GM10248 (cell line): ENCODE measurements around the gene GPX8.
A peak's percentile ranks its signal among the peaks of the same experiment; 100 is the strongest.

ENCODE experiments used
- CTCF ChIA-PET: fragments of 300-600 bp; sonication (Branson Sonifier 250); formaldehyde crosslinking; extraction: SDS; loops from one replicate; lab custom pipeline; 2021; ENCODE audit warnings: antibody characterized with exemption; lab: Yijun Ruan, JAX
- POLR2A ChIA-PET: fragments of 350-650 bp; sonication (Branson Sonifier 250); formaldehyde crosslinking; extraction: SDS; loops from one replicate; lab custom pipeline; 2020; ENCODE audit warnings: antibody characterized with exemption; lab: Yijun Ruan, JAX
- DNase-seq: peaks from one replicate; pipeline ENCODE4 v3.0.0; 2012; ENCODE audit errors: extremely low spot score
- TF ChIP-seq, protein P1 (sequence below): IDR thresholded peaks from 2 replicates; pipeline ENCODE4 v1.5.1; 2012; ENCODE audit warnings: mild to moderate bottlenecking, low read depth; ENCODE audit errors: extremely low read depth, missing control alignments, control extremely low read depth

GPX8 gene

DNA sequence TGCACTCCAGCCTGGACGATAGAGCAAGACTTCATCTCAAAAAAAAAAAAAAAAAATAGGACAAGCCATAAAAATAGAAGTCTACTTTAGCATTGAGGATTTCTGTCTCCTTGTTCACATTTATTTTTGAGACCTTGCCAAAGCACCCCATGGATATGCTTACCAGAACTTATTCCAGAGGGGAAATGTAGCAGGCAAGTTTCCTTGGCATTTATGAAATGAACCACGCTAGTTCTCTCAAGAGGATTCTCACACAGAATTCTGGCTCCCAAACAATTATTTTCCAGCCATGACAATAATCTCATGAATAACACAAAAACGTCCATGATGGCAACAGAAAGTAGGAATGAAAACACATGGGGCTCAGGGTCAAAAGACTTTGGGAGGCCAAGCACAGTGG, 23.4 kb upstream of the GPX8 start:
- DNase-seq, result no peak
- ChIA-PET POLR2A (no interaction called here), CTCF (no interaction called here)
- TF ChIP-seq, protein P1, sequence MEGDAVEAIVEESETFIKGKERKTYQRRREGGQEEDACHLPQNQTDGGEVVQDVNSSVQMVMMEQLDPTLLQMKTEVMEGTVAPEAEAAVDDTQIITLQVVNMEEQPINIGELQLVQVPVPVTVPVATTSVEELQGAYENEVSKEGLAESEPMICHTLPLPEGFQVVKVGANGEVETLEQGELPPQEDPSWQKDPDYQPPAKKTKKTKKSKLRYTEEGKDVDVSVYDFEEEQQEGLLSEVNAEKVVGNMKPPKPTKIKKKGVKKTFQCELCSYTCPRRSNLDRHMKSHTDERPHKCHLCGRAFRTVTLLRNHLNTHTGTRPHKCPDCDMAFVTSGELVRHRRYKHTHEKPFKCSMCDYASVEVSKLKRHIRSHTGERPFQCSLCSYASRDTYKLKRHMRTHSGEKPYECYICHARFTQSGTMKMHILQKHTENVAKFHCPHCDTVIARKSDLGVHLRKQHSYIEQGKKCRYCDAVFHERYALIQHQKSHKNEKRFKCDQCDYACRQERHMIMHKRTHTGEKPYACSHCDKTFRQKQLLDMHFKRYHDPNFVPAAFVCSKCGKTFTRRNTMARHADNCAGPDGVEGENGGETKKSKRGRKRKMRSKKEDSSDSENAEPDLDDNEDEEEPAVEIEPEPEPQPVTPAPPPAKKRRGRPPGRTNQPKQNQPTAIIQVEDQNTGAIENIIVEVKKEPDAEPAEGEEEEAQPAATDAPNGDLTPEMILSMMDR, result no peak

DNA sequence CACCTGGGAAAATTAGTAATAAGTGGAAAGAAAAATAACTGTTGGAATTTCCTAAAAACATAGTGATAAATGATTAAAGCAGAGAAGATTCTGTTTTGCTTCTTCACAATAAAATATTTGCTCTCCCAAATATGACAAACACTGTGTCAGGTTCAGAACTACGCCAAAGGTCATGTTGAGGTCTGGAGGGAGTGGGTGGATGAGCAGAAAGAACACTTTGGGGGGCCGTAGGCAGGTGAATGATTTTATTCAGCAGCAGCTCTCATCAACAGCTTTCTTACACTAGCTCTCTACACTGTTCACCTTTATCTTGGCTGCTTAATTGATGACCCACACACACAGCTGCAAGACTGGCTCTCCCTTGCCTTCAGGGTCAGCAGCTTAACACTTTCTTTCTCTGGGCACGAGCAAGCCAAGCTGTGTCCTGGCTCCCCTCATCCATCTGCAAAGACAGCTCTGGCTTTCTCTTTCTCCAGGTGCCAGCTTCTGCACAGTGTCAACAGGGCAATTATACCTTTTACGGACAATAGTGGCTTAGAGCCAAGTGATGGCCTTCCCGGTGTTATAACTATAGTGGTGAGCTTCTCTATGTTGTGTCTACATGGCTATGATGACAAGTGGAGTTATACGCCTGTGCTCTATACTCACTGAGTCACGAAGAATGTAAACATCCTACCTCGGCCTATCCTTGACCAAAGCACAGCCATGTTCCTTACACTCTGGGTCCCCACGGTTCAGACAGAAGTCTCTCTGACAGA, 18.9 kb upstream of the GPX8 start:
- ChIA-PET POLR2A (no interaction called here), CTCF (interaction anchor here (0.9 to 1.5 kb wide), 2 partner anchors 197 to 624 kb away, joined by 3 to 5 read pairs; partner anchors contain the start of gene SNX18)
- TF ChIP-seq, protein P1, result no peak
- no peak for DNase-seq

DNA sequence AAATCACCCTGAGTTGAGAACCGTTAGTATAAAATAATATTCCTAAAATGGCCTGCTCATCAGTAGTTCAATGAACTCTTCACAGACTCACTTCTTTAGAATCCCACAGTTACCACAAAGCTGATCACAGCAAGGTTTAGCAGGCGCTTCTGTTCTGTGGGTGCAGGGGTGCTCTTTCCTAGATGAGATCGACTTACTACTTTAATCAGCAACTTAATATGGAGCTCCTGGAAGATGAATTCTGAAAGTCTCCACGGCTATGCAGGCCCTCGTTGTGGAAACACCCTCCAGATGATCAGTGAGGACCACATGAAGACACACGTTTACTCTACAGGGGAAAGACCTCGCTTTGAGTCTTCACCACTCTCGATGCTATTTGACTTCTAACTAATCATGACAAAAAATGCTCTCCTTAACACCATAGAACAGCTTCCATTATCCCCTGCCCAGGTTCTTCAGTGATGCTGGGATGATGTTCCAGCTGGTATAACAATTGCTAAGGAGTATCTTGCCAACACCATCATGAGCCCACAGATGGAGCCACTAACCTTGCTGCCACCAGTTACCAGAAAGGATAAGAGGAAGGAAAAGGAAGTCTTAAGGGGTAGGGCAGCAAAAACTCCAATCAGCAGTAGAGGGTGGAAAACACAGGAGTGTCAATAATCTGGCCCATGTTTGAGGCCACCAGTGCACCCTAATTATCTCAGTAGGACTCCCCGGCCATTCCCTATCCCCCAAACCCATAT, 17.9 kb upstream of the GPX8 start:
- CTCF ChIA-PET, result interaction anchor here (1.5 to 1.7 kb wide), 2 partner anchors 235 to 625 kb away, joined by 4 to 5 read pairs; partner anchors contain the start of gene SNX18
- TF ChIP-seq, protein P1, result no peak
- POLR2A ChIA-PET, result no interaction called here
- DNase-seq, result no peak

DNA sequence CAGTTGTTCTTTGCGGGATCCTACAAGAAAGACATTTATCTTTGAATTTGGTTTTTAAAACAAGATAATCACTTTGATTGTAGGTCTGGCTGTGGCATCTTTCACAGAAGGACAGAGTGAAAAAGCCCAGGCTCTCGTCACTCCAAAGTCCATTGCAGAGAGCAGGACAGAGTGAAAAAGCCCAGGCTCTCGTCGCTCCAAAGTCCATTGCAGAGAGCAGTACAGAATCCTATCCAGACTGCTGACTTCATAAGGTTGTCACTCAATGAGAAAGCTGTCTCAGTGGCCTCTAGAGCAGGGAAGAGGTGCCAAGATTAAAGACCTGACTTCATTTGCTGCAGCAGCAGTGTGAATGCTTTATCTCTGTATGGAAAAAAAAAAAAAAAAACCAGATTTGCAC, 16.3 kb upstream of the GPX8 start:
- POLR2A ChIA-PET, result no interaction called here
- TF ChIP-seq, protein P1, result no peak
- CTCF ChIA-PET, result no interaction called here
- no peak for DNase-seq

DNA sequence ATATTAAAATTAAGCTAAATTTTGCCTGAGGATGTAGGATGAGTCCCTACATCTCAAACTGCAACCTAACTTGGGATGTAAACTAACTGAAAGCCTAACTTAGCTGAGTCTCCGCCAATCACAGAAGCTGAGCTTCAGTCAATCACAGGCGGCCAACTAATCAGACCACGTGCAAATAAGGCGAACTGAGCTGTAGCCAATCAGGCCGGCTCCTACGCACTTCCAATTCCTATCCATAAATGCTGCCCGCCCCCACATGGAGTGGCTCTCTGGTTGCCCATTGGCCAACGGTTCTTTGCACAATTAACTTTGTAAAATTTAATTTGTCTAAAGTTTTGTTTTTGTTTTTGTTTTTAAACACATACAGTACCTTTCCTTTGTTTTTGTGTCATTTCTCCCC, 13.9 kb upstream of the GPX8 start:
- ChIA-PET CTCF (interaction anchor here (0.7 to 1.8 kb wide), 14 partner anchors 10 to 630 kb away, joined by 3 to 23 read pairs (median 4); no protein-coding TSS in a partner anchor), POLR2A (no interaction called here)
- TF ChIP-seq, protein P1, result no peak
- no peak for DNase-seq

DNA sequence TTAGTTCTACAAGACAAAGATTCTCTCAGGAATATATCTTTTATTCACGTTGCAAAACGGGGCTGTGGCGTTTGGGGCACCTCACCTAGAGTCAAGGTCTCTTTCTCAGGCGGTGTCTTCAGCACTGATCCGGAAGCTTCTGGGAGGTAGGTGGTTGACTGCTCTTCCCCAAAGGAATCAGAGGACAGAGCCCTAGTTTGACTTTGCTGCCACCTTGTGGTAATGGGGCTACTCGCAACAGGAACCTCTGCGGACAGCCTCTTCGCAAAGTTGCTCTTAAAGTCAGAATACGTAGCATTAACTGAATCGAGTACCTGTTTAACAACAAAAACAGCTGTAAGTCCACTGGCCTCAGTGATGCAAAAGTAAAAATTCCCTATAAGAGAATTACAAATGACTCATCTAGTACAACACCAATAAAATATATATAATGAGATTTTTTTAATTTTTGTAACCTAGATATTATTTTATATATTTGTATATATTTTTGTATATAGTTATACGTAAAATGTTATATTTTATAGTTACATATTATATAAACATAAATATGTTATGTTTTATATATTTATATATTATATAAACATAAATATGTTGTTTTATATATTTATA, 13.3 kb upstream of the GPX8 start:
- ChIA-PET CTCF (interaction anchor here (0.7 to 1.8 kb wide), 14 partner anchors 11 to 630 kb away, joined by 3 to 23 read pairs (median 4); no protein-coding TSS in a partner anchor), POLR2A (no interaction called here)
- peak; percentile 66 for DNase-seq
- TF ChIP-seq, protein P1, result peak; percentile 89
